Gastroesophageal sphincter (tissue), 3 donors: Measurements from ENCODE around the gene TMEM40.
"Not testable (repeated sequence)": the region's sequence is repeated elsewhere in the genome, so short reads cannot be mapped to it uniquely, and the experiment has no call there.

ENCODE experiments used
- EP300 ChIP-seq: sonication (generic); formaldehyde crosslinking; IDR thresholded peaks from one replicate; pipeline ENCODE4 v1.6.1; 2017; ENCODE audit warnings: antibody characterized with exemption, mild to moderate bottlenecking
- POLR2A ChIP-seq, 2 donors: fragments of 450-650 bp; IDR thresholded peaks; one replicate each; pipeline ENCODE4 v1.6.1; 2017; ENCODE audit warnings: antibody characterized with exemption in 2 of 2, mild to moderate bottlenecking in 2 of 2, moderate library complexity in 1 of 2
- POLR2AphosphoS5 ChIP-seq: sonication (generic); formaldehyde crosslinking; IDR thresholded peaks from one replicate; pipeline ENCODE4 v1.6.1; 2017; ENCODE audit warnings: antibody characterized with exemption
- TF ChIP-seq, protein P1 (sequence below), 4 experiments: fragments of 200-600 bp in 2 of 4; fragments of 450-650 bp in 2 of 4; sonication (generic) in 1 of 4; IDR thresholded peaks; one replicate each; pipeline ENCODE4 v1.5.1; 2017 to 2019; ENCODE audit warnings: antibody characterized with exemption in 4 of 4, mild to moderate bottlenecking in 2 of 4, moderate library complexity in 2 of 4

DNA sequence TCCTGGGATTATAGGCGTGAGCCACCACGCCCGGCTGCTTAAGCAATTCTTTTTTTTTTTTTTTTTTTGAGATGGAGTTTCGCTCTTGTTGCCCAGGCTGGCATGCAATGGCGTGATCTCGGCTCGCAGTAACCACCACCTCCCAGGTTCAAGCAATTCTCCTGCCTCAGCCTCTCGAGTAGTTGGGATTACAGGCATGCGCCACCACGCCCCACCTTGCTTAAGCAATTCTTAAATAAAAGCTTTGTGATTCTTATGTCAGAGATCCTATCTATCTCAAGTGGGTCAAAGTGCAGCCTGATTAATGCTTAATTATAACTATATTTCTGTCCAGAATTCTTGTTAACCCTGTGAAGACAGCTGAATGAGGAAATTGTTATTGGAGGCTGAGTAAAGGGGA, 57.5 kb downstream of the TMEM40 start:
- not testable (repeated sequence) for TF ChIP-seq POLR2AphosphoS5; EP300; POLR2A (IDR thresholded peaks at IDR 0.05)
- TF ChIP-seq, protein P1, sequence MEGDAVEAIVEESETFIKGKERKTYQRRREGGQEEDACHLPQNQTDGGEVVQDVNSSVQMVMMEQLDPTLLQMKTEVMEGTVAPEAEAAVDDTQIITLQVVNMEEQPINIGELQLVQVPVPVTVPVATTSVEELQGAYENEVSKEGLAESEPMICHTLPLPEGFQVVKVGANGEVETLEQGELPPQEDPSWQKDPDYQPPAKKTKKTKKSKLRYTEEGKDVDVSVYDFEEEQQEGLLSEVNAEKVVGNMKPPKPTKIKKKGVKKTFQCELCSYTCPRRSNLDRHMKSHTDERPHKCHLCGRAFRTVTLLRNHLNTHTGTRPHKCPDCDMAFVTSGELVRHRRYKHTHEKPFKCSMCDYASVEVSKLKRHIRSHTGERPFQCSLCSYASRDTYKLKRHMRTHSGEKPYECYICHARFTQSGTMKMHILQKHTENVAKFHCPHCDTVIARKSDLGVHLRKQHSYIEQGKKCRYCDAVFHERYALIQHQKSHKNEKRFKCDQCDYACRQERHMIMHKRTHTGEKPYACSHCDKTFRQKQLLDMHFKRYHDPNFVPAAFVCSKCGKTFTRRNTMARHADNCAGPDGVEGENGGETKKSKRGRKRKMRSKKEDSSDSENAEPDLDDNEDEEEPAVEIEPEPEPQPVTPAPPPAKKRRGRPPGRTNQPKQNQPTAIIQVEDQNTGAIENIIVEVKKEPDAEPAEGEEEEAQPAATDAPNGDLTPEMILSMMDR (IDR thresholded peaks at IDR 0.05), result not testable (repeated sequence)
